Liver (tissue), 9 donors: ENCODE data around the gene STAG3. TPM values are rescaled to one million over a fixed set of nuclear protein-coding genes. Genes with fewer than 3 reads are reported as not detected.

Experiments used
- DNase-seq: peaks from one replicate; pipeline ENCODE4 v3.0.0-alpha.2; 2017; ENCODE audit warnings: low spot score
- H3K27ac ChIP-seq, 2 donors: one replicate each; pipeline ENCODE4 v1.7.0; 2013; ENCODE audit warnings: inconsistent platforms in 2 of 2, low read length in 2 of 2, control low read depth in 1 of 2, low read depth in 1 of 2, mild to moderate bottlenecking in 1 of 2
- H3K27me3 ChIP-seq, 4 donors: one replicate each; pipeline versions ENCODE4 v1.6.1 to v1.7.0; 2013; ENCODE audit warnings: low read length in 3 of 4, inconsistent platforms in 1 of 4, mild to moderate bottlenecking in 1 of 4, moderate library complexity in 1 of 4; ENCODE audit not compliant: control insufficient read depth in 4 of 4, insufficient read depth in 4 of 4
- H3K36me3 ChIP-seq, 4 donors: one replicate each; pipeline versions ENCODE4 v1.6.1 to v1.7.0; 2013; ENCODE audit warnings: low read length in 3 of 4, mild to moderate bottlenecking in 3 of 4, low read depth in 1 of 4, moderate library complexity in 1 of 4; ENCODE audit not compliant: control insufficient read depth in 4 of 4, insufficient read depth in 3 of 4
- H3K4me1 ChIP-seq, 4 donors: one replicate each; pipeline versions ENCODE4 v1.6.1 to v1.7.0; 2013; ENCODE audit warnings: low read length in 3 of 4, mild to moderate bottlenecking in 3 of 4, moderate library complexity in 1 of 4; ENCODE audit not compliant: control insufficient read depth in 4 of 4, insufficient read depth in 4 of 4
- H3K4me3 ChIP-seq, 3 donors: one replicate each; pipeline versions ENCODE4 v1.6.1 to v1.7.0; 2013; ENCODE audit warnings: low read length in 3 of 3, control low read depth in 1 of 3, low read depth in 1 of 3, mild to moderate bottlenecking in 1 of 3
- H3K9ac ChIP-seq, 2 donors: one replicate each; pipeline ENCODE4 v1.7.0; 2013; ENCODE audit warnings: low read length in 2 of 2, mild to moderate bottlenecking in 2 of 2, moderate library complexity in 2 of 2, control low read depth in 1 of 2, low read depth in 1 of 2
- H3K9me3 ChIP-seq, 4 donors: one replicate each; pipeline versions ENCODE4 v1.6.1 to v1.7.0; 2013; ENCODE audit warnings: low read length in 3 of 4; ENCODE audit not compliant: control insufficient read depth in 4 of 4
- ATF3 ChIP-seq: IDR thresholded peaks from 2 replicates; pipeline ENCODE4 v1.6.1; 2016; ENCODE audit warnings: antibody characterized with exemption
- CTCF ChIP-seq: fragments of 150-350 bp; IDR thresholded peaks from 2 replicates; pipeline ENCODE4 v1.5.1; 2017; ENCODE audit warnings: improper control_type of control experiment, low read depth, low read length; ENCODE audit not compliant: missing input control
- EGR1 ChIP-seq, 2 donors: IDR thresholded peaks; 2 replicates each; pipeline ENCODE4 v1.6.1; 2016 to 2018; ENCODE audit warnings: antibody characterized with exemption in 2 of 2, low read depth in 2 of 2
- FOXA1 ChIP-seq: IDR thresholded peaks from 2 replicates; pipeline ENCODE4 v1.6.1; 2016; ENCODE audit warnings: antibody characterized with exemption
- FOXA2 ChIP-seq: IDR thresholded peaks from 2 replicates; pipeline ENCODE4 v1.6.1; 2016; ENCODE audit warnings: antibody characterized with exemption
- HNF4A ChIP-seq, 2 donors: conservative IDR thresholded peaks; 2 replicates each; pipeline ENCODE4 v1.6.1; 2016; ENCODE audit warnings: antibody characterized with exemption in 2 of 2, mild to moderate bottlenecking in 2 of 2
- HNF4G ChIP-seq: IDR thresholded peaks from 2 replicates; pipeline ENCODE4 v1.6.1; 2016; ENCODE audit warnings: antibody characterized with exemption
- JUND ChIP-seq, 2 donors: IDR thresholded peaks; 2 replicates each; pipeline ENCODE4 v1.6.1; 2016; ENCODE audit warnings: antibody characterized with exemption in 2 of 2
- NR2F2 ChIP-seq: IDR thresholded peaks from 2 replicates; pipeline ENCODE4 v1.6.1; 2016; ENCODE audit warnings: antibody characterized with exemption
- RAD21 ChIP-seq, 2 donors: IDR thresholded peaks; 2 replicates each; pipeline ENCODE4 v1.6.1; 2016; ENCODE audit warnings: antibody characterized with exemption in 2 of 2, mild to moderate bottlenecking in 2 of 2
- RXRA ChIP-seq, 2 donors: IDR thresholded peaks; 2 replicates each; pipeline ENCODE4 v1.6.1; 2017 to 2018; ENCODE audit warnings: antibody characterized with exemption in 2 of 2, mild to moderate bottlenecking in 1 of 2
- SP1 ChIP-seq: IDR thresholded peaks from 2 replicates; pipeline ENCODE4 v1.6.1; 2018; ENCODE audit warnings: antibody characterized with exemption, mild to moderate bottlenecking
- TAF1 ChIP-seq: conservative IDR thresholded peaks from 2 replicates; pipeline ENCODE4 v1.6.1; 2016; ENCODE audit warnings: antibody characterized with exemption, mild to moderate bottlenecking
- YY1 ChIP-seq: IDR thresholded peaks from 2 replicates; pipeline ENCODE4 v1.6.1; 2016; ENCODE audit warnings: antibody characterized with exemption, mild to moderate bottlenecking
- ZBTB33 ChIP-seq: IDR thresholded peaks from 2 replicates; pipeline ENCODE4 v1.6.1; 2016; ENCODE audit warnings: antibody characterized with exemption
- WGBS: extraction: QIAGEN DNeasy Blood & Tissue Kit; methylation state at CpG from one replicate; pipeline ENCODE4 v1.1.7; 2013; 5-methylcytosine and 5-hydroxymethylcytosine counted together
- polyA plus RNA-seq, 2 donors: library from polyadenylated mRNA; stranded (reverse) in 1 of 2; unstranded in 1 of 2; fragments of 200-250 nt in 1 of 2; fragments of >200 nt in 1 of 2; fragmentation: Nextera tagmentation in 1 of 2; extraction: Ambion mirVana in 1 of 2; gene quantifications; one replicate each; pipeline versions ENCODE4 v1.2.1 to v1.2.3, GENCODE V29; 2013 to 2015
- total RNA-seq, 2 donors: library from RNA; depleted of rRNA; stranded (reverse); fragments of >200 nt; gene quantifications; one replicate each; pipeline ENCODE4 v1.2.3, GENCODE V29; 2014
- TF ChIP-seq, protein P1 (sequence below): IDR thresholded peaks from 2 replicates; pipeline ENCODE4 v1.6.1; 2016; ENCODE audit warnings: antibody characterized with exemption, mild to moderate bottlenecking
- donor health status: healthy.
- donor health status: healthy.
- donor health status: healthy.
- donor health status: healthy.
- donor health status: healthy.

The STAG3 gene
- total and polyA plus RNA-seq, 4 donors: 0.28 to 7.0 (median 3.2) TPM

DNA sequence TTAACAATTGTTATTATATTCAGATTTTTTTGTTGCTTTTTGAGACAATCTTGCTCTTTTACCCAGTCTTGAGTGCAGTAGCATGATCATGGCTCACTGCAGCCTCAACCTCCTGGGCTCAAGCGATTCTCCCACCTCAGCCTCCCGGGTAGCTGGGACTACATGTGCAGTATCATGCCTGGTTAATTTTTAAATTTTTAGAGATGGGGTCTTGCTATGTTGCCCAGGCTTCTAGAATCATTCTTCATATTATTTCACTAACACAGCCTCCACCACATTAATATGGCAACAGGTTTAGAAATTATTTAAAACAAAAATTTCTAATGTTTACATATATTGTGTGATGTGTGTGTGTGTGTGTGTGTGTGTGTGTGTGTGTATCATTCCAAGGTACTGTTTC, 30.4 kb upstream of the STAG3 start:
- TF ChIP-seq YY1 (no peak), JUND (IDR thresholded peaks at IDR 0.05) (no peak), TAF1 (no peak), ZBTB33 (no peak), RXRA (IDR thresholded peaks at IDR 0.05) (no peak), HNF4A (conservative IDR thresholded peaks at IDR 0.05) (no peak), SP1 (no peak), FOXA2 (no peak), CTCF (no peak), ATF3 (no peak), RAD21 (IDR thresholded peaks at IDR 0.05) (no peak), FOXA1 (no peak), EGR1 (IDR thresholded peaks at IDR 0.05; ENCODE audit: low read depth in 2 of 2) (no peak), HNF4G (no peak)
- Histone ChIP-seq H3K4me3 (no peak overlapping the region), H3K9ac (no peak overlapping the region), H3K36me3 (no peaks in the 10 kb centered on the region), H3K27me3 (no peaks in the 10 kb centered on the region), H3K9me3 (no peaks in the 10 kb centered on the region), H3K27ac (no peak overlapping the region), H3K4me1 (peaks cover 4 to 13% (median 9%) of the 10 kb centered on the region in 4 donors)
- DNase-seq: no peak
- WGBS: 94% methylated on average over 2 of the region's 2 CpGs

DNA sequence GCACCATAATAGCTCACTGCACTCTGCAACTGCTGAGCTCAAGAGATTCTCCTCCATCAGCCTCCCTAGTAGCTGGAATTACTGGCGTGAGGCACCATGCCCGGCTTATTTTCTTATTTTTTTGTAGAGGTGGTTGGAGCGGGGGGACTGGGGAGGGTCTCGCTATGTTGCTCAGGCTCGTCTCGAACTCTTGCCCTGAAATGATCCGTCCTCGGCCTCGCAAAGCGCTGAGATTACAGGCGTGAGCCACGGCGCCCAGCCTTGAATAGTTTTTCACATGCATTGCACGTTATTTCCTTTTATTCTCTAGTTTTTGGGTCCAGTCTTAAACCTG, 29.5 kb upstream of the STAG3 start:
- no peak for DNase-seq
- Histone ChIP-seq H3K9ac (no peak overlapping the region), H3K27ac (peak overlapping the region; percentile 55 to 75), H3K4me3 (peak overlapping the region; percentile 20 to 28 (median 21)), H3K27me3 (no peaks in the 10 kb centered on the region), H3K36me3 (peaks cover 0 to under 1% (median 0%) of the 10 kb centered on the region in 4 donors), H3K9me3 (no peaks in the 10 kb centered on the region), H3K4me1 (peaks cover 4 to 13% (median 9%) of the 10 kb centered on the region in 4 donors)
- TF ChIP-seq FOXA2: no peak
- TF ChIP-seq HNF4A (conservative IDR thresholded peaks at IDR 0.05): no peak
- TF ChIP-seq CTCF: no peak
- TF ChIP-seq ZBTB33: no peak
- no peak for TF ChIP-seq NR2F2
- TF ChIP-seq HNF4G: no peak
- TF ChIP-seq YY1: no peak
- TF ChIP-seq, protein P1, sequence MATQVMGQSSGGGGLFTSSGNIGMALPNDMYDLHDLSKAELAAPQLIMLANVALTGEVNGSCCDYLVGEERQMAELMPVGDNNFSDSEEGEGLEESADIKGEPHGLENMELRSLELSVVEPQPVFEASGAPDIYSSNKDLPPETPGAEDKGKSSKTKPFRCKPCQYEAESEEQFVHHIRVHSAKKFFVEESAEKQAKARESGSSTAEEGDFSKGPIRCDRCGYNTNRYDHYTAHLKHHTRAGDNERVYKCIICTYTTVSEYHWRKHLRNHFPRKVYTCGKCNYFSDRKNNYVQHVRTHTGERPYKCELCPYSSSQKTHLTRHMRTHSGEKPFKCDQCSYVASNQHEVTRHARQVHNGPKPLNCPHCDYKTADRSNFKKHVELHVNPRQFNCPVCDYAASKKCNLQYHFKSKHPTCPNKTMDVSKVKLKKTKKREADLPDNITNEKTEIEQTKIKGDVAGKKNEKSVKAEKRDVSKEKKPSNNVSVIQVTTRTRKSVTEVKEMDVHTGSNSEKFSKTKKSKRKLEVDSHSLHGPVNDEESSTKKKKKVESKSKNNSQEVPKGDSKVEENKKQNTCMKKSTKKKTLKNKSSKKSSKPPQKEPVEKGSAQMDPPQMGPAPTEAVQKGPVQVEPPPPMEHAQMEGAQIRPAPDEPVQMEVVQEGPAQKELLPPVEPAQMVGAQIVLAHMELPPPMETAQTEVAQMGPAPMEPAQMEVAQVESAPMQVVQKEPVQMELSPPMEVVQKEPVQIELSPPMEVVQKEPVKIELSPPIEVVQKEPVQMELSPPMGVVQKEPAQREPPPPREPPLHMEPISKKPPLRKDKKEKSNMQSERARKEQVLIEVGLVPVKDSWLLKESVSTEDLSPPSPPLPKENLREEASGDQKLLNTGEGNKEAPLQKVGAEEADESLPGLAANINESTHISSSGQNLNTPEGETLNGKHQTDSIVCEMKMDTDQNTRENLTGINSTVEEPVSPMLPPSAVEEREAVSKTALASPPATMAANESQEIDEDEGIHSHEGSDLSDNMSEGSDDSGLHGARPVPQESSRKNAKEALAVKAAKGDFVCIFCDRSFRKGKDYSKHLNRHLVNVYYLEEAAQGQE: no peak
- no peak for TF ChIP-seq FOXA1
- no peak for TF ChIP-seq JUND (IDR thresholded peaks at IDR 0.05)
- no peak for TF ChIP-seq TAF1
- WGBS: 34% methylated on average over 14 of the region's 14 CpGs
